Caco-2 (cell line): ENCODE results near the gene CBARP. TPM values are rescaled to one million over a fixed set of nuclear protein-coding genes. Genes with fewer than 3 reads are reported as not detected.

Experiments
- BruUV-seq: library from RNA; stranded (reverse); fragments of 400-500 nt; replicated peaks from 2 replicates; lab custom pipeline; 2021; lab: Mats Ljungman, UMichigan
- CTCF ChIA-PET: fragments of 300-600 bp; sonication (Branson Sonifier 250); formaldehyde crosslinking; loops from one replicate; lab custom pipeline; 2022; ENCODE audit warnings: antibody characterized with exemption; lab: Charles Lee
- POLR2A ChIA-PET: fragments of 300-600 bp; sonication (Branson Sonifier 250); formaldehyde crosslinking; loops from one replicate; lab custom pipeline; 2022; ENCODE audit warnings: antibody characterized with exemption; lab: Charles Lee
- DNase-seq, 2 experiments: peaks; one replicate each; pipeline versions ENCODE4 v3.0.0 to v3.0.0-alpha.2; 2020 to 2022
- H3K27me3 ChIP-seq: replicated peaks from 2 replicates; pipeline ENCODE4 v1.6.0; 2011; ENCODE audit warnings: low read length; ENCODE audit not compliant: control insufficient read depth, insufficient read depth
- H3K36me3 ChIP-seq: 2 replicates; pipeline ENCODE4 v1.5.1; 2011; ENCODE audit warnings: low read length; ENCODE audit not compliant: control insufficient read depth, insufficient read depth
- H3K4me1 ChIP-seq: fragments of 250-450 bp; sonication (Bioruptor Pico); 2 replicates; pipeline ENCODE4 v1.5.1; 2020; ENCODE audit warnings: mild to moderate bottlenecking
- H3K4me3 ChIP-seq: 2 replicates; pipeline ENCODE4 v1.5.1; 2011; ENCODE audit warnings: low read depth, mild to moderate bottlenecking, control low read depth, low read length
- H3K9me3 ChIP-seq: fragments of 250-450 bp; sonication (Bioruptor Pico); 2 replicates; pipeline ENCODE4 v1.5.1; 2020; ENCODE audit warnings: mild to moderate bottlenecking, moderate library complexity
- H3K27ac Mint-ChIP-seq: one replicate; pipeline ENCODE4 v1.8.0; 2022; ENCODE audit warnings: mixed read lengths; ENCODE audit not compliant: unreplicated experiment
- H3K27me3 Mint-ChIP-seq: one replicate; pipeline ENCODE4 v1.8.0; 2022; ENCODE audit warnings: mixed read lengths; ENCODE audit not compliant: insufficient read depth, unreplicated experiment
- H3K36me3 Mint-ChIP-seq: one replicate; pipeline ENCODE4 v1.8.0; 2022; ENCODE audit warnings: mild to moderate bottlenecking, mixed read lengths; ENCODE audit not compliant: insufficient read depth, unreplicated experiment
- H3K4me1 Mint-ChIP-seq: one replicate; pipeline ENCODE4 v1.8.0; 2022; ENCODE audit warnings: low read depth, mixed read lengths; ENCODE audit not compliant: unreplicated experiment
- H3K4me3 Mint-ChIP-seq: one replicate; pipeline ENCODE4 v1.8.0; 2022; ENCODE audit warnings: mild to moderate bottlenecking, moderate library complexity, mixed read lengths; ENCODE audit not compliant: unreplicated experiment
- H3K9me3 Mint-ChIP-seq: one replicate; pipeline ENCODE4 v1.8.0; 2022; ENCODE audit warnings: mixed read lengths; ENCODE audit not compliant: unreplicated experiment
- intact Hi-C: fragments of 100-400 bp; cut with micrococcal nuclease; formaldehyde crosslinking; loops from one replicate; pipeline ENCODE4 v1.10.0; 2022; ENCODE audit not compliant: unreplicated experiment
- total RNA-seq: library from RNA; stranded (reverse); gene quantifications from 2 replicates; pipeline ENCODE4 v1.2.3, GENCODE V29; 2022
- TF ChIP-seq, protein P1 (sequence below), 2 experiments: fragments of 200-600 bp in 1 of 2; IDR thresholded peaks; 1 replicate in 1 of 2; 2 replicates in 1 of 2; pipeline versions ENCODE4 v1.5.1 to v1.8.0; 2011 to 2022; ENCODE audit warnings: antibody characterized with exemption in 1 of 2, control low read depth in 1 of 2, inconsistent platforms in 1 of 2, low read depth in 1 of 2, low read length in 1 of 2, mild to moderate bottlenecking in 1 of 2, moderate library complexity in 1 of 2; ENCODE audit not compliant: insufficient read depth in 1 of 2, severe bottlenecking in 1 of 2, unreplicated experiment in 1 of 2

The CBARP gene
- total RNA-seq, 1 experiment from 2014 or later: 7.3 TPM

DNA sequence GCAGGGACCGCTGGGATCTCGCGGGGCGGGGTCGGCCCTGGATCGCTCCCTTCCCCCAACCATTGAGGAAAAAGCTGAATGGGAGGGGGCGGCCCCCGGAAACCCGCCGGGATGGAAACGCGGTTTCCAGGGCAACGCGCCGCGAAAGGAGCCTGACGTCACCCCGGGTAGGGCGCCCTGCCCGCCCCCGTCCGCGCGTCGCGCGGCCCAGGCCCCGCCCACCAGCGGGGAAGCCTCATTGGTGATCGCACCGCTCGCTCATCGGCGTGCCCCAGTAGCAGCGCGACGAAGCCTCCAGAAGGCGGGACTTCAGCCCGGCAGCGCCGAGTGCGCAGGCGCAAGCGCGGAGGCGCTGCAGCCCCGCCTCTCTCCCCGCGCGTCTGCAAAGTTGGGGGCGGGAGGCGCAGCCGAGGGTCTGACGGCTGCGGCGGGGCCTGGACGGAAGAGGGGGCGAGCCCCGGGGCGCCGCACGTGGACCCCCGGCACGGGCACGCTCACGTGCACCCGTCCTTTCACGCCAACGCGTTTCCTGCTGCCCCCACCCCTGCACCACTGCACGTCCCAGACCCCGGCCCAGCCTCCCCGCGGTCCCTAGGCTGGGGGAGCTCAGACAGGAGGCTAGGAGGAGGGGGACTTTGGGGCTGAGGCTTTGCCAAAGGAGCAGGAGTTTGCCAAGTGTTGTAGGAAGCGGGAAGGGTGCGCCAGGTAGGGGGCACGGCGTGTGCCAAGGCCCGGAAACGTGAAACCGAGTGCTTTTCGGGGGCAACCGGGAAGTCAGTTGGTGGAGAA lies 23.1 kb upstream of the CBARP start:
- H3K27me3 ChIP-seq: no peaks in the 10 kb centered on the region
- no TSS peak for BruUV-seq
- peaks cover 1% of the 10 kb centered on the region for H3K36me3 ChIP-seq
- Mint-ChIP-seq H3K4me3 (peak overlapping the region; percentile 78), H3K9me3 (no peaks in the 10 kb centered on the region), H3K36me3 (peaks cover 89% of the 10 kb centered on the region), H3K4me1 (peaks cover 24% of the 10 kb centered on the region), H3K27me3 (no peaks in the 10 kb centered on the region), H3K27ac (peak overlapping the region; percentile 98)
- TF ChIP-seq, protein P1, sequence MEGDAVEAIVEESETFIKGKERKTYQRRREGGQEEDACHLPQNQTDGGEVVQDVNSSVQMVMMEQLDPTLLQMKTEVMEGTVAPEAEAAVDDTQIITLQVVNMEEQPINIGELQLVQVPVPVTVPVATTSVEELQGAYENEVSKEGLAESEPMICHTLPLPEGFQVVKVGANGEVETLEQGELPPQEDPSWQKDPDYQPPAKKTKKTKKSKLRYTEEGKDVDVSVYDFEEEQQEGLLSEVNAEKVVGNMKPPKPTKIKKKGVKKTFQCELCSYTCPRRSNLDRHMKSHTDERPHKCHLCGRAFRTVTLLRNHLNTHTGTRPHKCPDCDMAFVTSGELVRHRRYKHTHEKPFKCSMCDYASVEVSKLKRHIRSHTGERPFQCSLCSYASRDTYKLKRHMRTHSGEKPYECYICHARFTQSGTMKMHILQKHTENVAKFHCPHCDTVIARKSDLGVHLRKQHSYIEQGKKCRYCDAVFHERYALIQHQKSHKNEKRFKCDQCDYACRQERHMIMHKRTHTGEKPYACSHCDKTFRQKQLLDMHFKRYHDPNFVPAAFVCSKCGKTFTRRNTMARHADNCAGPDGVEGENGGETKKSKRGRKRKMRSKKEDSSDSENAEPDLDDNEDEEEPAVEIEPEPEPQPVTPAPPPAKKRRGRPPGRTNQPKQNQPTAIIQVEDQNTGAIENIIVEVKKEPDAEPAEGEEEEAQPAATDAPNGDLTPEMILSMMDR (IDR thresholded peaks at IDR 0.05; ENCODE audit: insufficient read depth in 1 of 2, low read depth in 1 of 2, low read length in 1 of 2, severe bottlenecking in 1 of 2, unreplicated experiment in 1 of 2): no peak
- POLR2A ChIA-PET: interaction anchor here (0.6 to 3.1 kb wide), 5 partner anchors 8 to 345 kb away, joined by 3 to 62 read pairs (median 3); partner anchors contain the start of gene CIRBP
- H3K4me1 ChIP-seq: peaks cover 66% of the 10 kb centered on the region
- H3K9me3 ChIP-seq: no peaks in the 10 kb centered on the region
- H3K4me3 ChIP-seq: peak overlapping the region; percentile 65
- intact Hi-C loops: no loop called here
- CTCF ChIA-PET: interaction anchor here (5.2 kb wide), 1 partner anchor 17 kb away, joined by 41 read pairs; no protein-coding TSS in a partner anchor
- peak; percentile 96 to 97 for DNase-seq

DNA sequence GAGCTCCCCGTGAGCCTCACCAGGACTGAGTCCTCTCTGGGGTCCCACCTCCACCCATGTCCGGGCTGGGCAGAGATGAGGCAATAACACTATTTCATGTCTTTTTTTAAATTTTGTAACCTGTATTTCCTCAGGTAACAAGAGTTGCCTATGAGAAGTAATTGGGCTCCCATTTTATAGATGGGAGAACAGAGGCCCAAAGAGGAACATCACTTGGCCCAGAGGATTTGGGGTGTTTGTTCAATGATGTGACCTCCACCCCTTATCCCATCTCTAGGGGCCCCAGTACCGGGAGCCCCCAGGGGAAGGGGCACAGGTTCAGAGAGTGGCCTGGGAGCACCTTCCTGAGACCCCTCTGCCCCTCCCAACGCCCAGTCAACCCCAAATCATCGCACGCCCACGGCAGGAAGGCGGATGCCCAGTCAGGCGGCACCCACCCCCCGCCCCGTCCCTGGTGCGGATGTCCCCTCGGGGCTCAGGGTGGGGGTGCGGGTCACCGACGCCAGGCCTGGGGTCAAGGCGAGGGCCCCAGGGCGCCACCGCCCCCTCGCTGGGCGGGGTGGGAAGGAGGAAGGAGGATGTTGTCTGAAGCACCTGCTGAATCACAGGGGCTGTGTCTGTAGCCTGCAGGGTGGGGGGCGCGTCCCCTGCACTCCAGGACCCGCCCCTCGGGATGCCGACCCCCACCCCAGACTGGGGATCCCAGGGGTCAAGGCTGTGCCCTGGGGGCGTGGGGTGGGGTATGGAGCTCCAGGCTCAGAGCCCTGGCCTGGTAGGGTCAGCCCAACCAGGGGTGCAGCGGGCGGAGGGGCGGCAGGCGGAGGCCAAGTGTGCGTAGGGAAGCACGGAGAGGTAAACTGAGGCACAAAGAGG lies 22.3 kb upstream of the CBARP start:
- Histone ChIP-seq H3K4me1 (peaks cover 72% of the 10 kb centered on the region), H3K4me3 (peak overlapping the region; percentile 39), H3K9me3 (no peaks in the 10 kb centered on the region), H3K36me3 (peaks cover 7% of the 10 kb centered on the region), H3K27me3 (no peaks in the 10 kb centered on the region)
- ChIA-PET POLR2A (interaction anchor here (0.5 to 3.1 kb wide), 6 partner anchors 9 to 345 kb away, joined by 3 to 62 read pairs (median 3); partner anchors contain the start of gene CIRBP), CTCF (interaction anchor here (0.5 to 5.2 kb wide), 4 partner anchors 9 to 231 kb away, joined by 3 to 41 read pairs (median 4); partner anchors contain the start of genes CIRBP and REEP6)
- Mint-ChIP-seq H3K4me3 (peak overlapping the region; percentile 78), H3K4me1 (peaks cover 24% of the 10 kb centered on the region), H3K36me3 (peaks cover 90% of the 10 kb centered on the region), H3K9me3 (no peaks in the 10 kb centered on the region), H3K27me3 (no peaks in the 10 kb centered on the region), H3K27ac (peak overlapping the region; percentile 98)
- TF ChIP-seq, protein P1 (IDR thresholded peaks at IDR 0.05; ENCODE audit: insufficient read depth in 1 of 2, low read depth in 1 of 2, low read length in 1 of 2, severe bottlenecking in 1 of 2, unreplicated experiment in 1 of 2): no peak
- BruUV-seq: no TSS peak
- intact Hi-C loops: loop anchor here (1.0 kb wide), 2 partner anchors 9 kb away; partner anchors contain the start of gene CIRBP
- DNase-seq: peak in 1 of 2 experiments; percentile 53
